ENCODE results near the gene STPG1. TPM values are rescaled to one million over a fixed set of nuclear protein-coding genes. Genes with fewer than 3 reads are reported as not detected.

Gene STPG1
- total RNA-seq, 1 experiment from 2014 or later = 12.8 TPM

- TF ChIP-seq ERG (CRISPR knock-in tag; IDR thresholded peaks at IDR 0.05) = no peak
Observed at GRCh38 chr1:24454673-24455072, 41.1 kb upstream of the STPG1 start (continued).

- TF ChIP-seq HMGA2 (CRISPR knock-in tag; IDR thresholded peaks at IDR 0.05) (no peak), NFYB (CRISPR knock-in tag; conservative IDR thresholded peaks at IDR 0.05; ENCODE audit: low read depth) (no peak), SP1 (CRISPR knock-in tag; conservative IDR thresholded peaks at IDR 0.05) (no peak), NR3C1 (CRISPR knock-in tag; conservative IDR thresholded peaks at IDR 0.05; ENCODE audit: low read depth) (no peak), ZNF512 (CRISPR knock-in tag; IDR thresholded peaks at IDR 0.05; ENCODE audit: borderline replicate concordance) (no peak), ATF2 (CRISPR knock-in tag; IDR thresholded peaks at IDR 0.05; ENCODE audit: borderline replicate concordance, low read depth) (no peak), FOXJ3 (CRISPR knock-in tag; IDR thresholded peaks at IDR 0.05; ENCODE audit: borderline replicate concordance) (no peak), ZBTB21 (CRISPR knock-in tag; IDR thresholded peaks at IDR 0.05; ENCODE audit: borderline replicate concordance) (no peak), PRDM15 (CRISPR knock-in tag; IDR thresholded peaks at IDR 0.05) (no peak), AR (CRISPR knock-in tag; IDR thresholded peaks at IDR 0.05) (no peak), NFATC4 (CRISPR knock-in tag; IDR thresholded peaks at IDR 0.05) (no peak), CREB1 (CRISPR knock-in tag; IDR thresholded peaks at IDR 0.05) (no peak), TP53 (CRISPR knock-in tag; IDR thresholded peaks at IDR 0.05) (no peak), ARID4B (CRISPR knock-in tag; IDR thresholded peaks at IDR 0.05; ENCODE audit: borderline replicate concordance) (no peak), EMX1 (CRISPR knock-in tag; IDR thresholded peaks at IDR 0.05) (no peak), GRHL2 (CRISPR knock-in tag; IDR thresholded peaks at IDR 0.05; ENCODE audit: insufficient replicate concordance, severe bottlenecking) (no peak), E2F5 (CRISPR knock-in tag; IDR thresholded peaks at IDR 0.05) (no peak), TCF7 (CRISPR knock-in tag; IDR thresholded peaks at IDR 0.05; ENCODE audit: low read depth) (no peak)
- no peak overlapping the region for H3K27ac Mint-ChIP-seq
- ATAC-seq (no peak), DNase-seq (ENCODE audit: low spot score) (no peak)
- ChIA-PET POLR2A (interaction anchor here (1.1 kb wide), 1 partner anchor 12 kb away, joined by 4 read pairs; no protein-coding TSS in a partner anchor), CTCF (interaction anchor here (0.7 kb wide), 1 partner anchor 1268 kb away, joined by 3 read pairs; no protein-coding TSS in a partner anchor)
- H3K27me3 Mint-ChIP-seq (ENCODE audit: low read depth) = no peaks in the 10 kb centered on the region
- H3K4me3 Mint-ChIP-seq = no peak overlapping the region
- H3K9me3 Mint-ChIP-seq = no peaks in the 10 kb centered on the region
- H3K4me1 Mint-ChIP-seq = no peaks in the 10 kb centered on the region
- peaks cover 6% of the 10 kb centered on the region; the same call in 1 of the 2 replicates for H3K36me3 Mint-ChIP-seq
Observed at GRCh38 chr1:24452922-24453485, 39.4 kb upstream of the STPG1 start.

Data from WTC11 (cell line).